Activated naive CD8-positive, alpha-beta T cell treated with anti-CD3 and anti-CD28 coated beads, Interleukin-2, amount 10 ng/mL, durations not matched to agents 7 days and 5 days (primary cell): Measurements from ENCODE around the gene PPP1R3G. TPM values are rescaled to one million over a fixed set of nuclear protein-coding genes. Genes with fewer than 3 reads are reported as not detected.

Source experiments
- ATAC-seq: fragments of 150-1000 bp; cut with Tn5 transposase; one replicate; pipeline ENCODE4 v1.10.0; 2021; ENCODE audit warnings: low read depth, moderate library complexity
- POLR2A ChIA-PET: fragments of 350-600 bp; sonication (Branson Sonifier 250); formaldehyde crosslinking; loops from one replicate; lab custom pipeline; 2021; ENCODE audit warnings: antibody characterized with exemption; lab: Charles Lee
- DNase-seq: peaks from one replicate; pipeline ENCODE4 v3.0.0; 2021
- H3K27ac Mint-ChIP-seq: one replicate; pipeline ENCODE4 v1.8.0; 2022; ENCODE audit warnings: mild to moderate bottlenecking, mixed read lengths
- H3K27me3 Mint-ChIP-seq: one replicate; pipeline ENCODE4 v1.8.0; 2022; ENCODE audit warnings: mild to moderate bottlenecking, moderate library complexity, mixed read lengths
- H3K36me3 Mint-ChIP-seq: one replicate; pipeline ENCODE4 v1.8.0; 2021; ENCODE audit warnings: mild to moderate bottlenecking, mixed read lengths
- H3K4me1 Mint-ChIP-seq: one replicate; pipeline ENCODE4 v1.8.0; 2021; ENCODE audit warnings: mixed read lengths
- H3K4me3 Mint-ChIP-seq: one replicate; pipeline ENCODE4 v1.8.0; 2022; ENCODE audit warnings: mild to moderate bottlenecking, moderate library complexity, mixed read lengths
- H3K9me3 Mint-ChIP-seq: one replicate; pipeline ENCODE4 v1.8.0; 2021; ENCODE audit warnings: mixed read lengths
- total RNA-seq, 2 experiments: library from RNA; stranded (reverse); gene quantifications; one replicate each; pipeline ENCODE4 v1.2.3, GENCODE V29; 2021

The PPP1R3G gene
- total RNA-seq, 2 experiments from 2014 or later: 0.11 to 0.17 TPM

DNA sequence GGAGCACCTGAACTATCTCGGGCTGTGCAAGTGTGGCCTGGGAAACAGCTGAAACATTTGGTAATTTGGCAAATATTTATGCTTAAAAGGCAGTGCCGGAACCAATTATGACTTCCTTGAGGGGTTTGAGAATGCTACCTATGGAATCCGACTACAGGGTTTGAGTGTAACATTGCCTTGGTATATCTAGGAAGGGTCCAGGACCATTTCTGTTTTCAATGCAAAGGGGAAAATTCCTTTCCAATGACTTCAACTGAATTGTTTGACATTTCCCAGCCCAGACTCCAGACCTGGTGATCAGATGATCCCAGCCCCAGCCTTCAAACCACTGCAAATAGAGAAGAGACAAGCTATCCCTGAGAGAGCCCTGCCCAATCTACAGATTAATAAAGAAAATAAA is 4.6 kb upstream of the PPP1R3G start:
- Mint-ChIP-seq H3K36me3 (no peaks in the 10 kb centered on the region), H3K27me3 (peaks cover 34% of the 10 kb centered on the region), H3K27ac (no peak overlapping the region), H3K4me3 (no peak overlapping the region), H3K4me1 (peaks cover 2% of the 10 kb centered on the region), H3K9me3 (no peaks in the 10 kb centered on the region)
- DNase-seq: no peak
- ATAC-seq: no peak
- POLR2A ChIA-PET: no interaction called here

DNA sequence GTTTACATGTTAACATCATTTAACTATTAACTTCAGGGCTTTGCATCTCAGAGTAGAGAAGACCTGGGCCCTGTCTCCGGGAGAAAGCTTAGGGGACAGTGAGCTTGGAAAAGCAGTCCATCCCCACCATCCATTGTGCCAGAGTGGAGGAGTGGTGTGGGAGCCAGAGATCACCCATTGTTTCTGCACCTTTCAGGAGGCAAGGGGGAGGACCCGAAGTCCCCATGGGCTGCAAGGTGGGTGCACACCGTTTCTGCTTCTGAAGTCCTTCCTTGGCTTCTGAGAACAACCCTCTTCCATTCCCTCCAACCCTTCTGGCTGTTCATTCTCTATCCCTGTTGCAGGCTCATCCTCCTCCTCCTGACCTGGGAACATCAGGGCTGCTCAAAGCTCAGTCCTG is 4.0 kb upstream of the PPP1R3G start:
- POLR2A ChIA-PET: no interaction called here
- H3K36me3 Mint-ChIP-seq: no peaks in the 10 kb centered on the region
- no peak overlapping the region for H3K4me3 Mint-ChIP-seq
- DNase-seq (no peak), ATAC-seq (no peak)
- H3K27ac Mint-ChIP-seq: no peak overlapping the region
- peaks cover 36% of the 10 kb centered on the region for H3K27me3 Mint-ChIP-seq
- peaks cover 2% of the 10 kb centered on the region for H3K4me1 Mint-ChIP-seq
- H3K9me3 Mint-ChIP-seq: no peaks in the 10 kb centered on the region

DNA sequence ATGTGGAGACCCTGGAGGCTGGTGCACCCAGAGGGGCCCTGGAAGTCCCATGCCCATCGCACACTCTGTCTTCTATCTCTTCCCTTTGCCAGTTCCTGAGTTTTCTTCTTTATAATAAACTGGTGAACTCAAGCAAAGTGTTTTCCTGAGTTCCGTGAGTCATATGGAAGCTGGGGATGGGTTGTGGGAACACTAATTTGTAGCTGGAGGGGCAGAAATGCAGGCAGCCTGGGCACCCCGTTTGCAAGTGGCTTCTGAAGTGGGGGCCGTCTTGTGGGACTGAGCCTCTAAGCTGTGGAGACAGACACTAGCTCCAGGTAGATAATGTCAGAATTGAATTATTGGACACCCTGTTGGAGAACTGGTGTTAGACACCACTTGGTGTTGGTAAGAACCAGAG is 3.2 kb upstream of the PPP1R3G start:
- DNase-seq: no peak
- Mint-ChIP-seq H3K9me3 (no peaks in the 10 kb centered on the region), H3K36me3 (no peaks in the 10 kb centered on the region), H3K27me3 (peaks cover 43% of the 10 kb centered on the region), H3K4me1 (peaks cover 2% of the 10 kb centered on the region), H3K27ac (no peak overlapping the region), H3K4me3 (no peak overlapping the region)
- POLR2A ChIA-PET: no interaction called here
- ATAC-seq: no peak

DNA sequence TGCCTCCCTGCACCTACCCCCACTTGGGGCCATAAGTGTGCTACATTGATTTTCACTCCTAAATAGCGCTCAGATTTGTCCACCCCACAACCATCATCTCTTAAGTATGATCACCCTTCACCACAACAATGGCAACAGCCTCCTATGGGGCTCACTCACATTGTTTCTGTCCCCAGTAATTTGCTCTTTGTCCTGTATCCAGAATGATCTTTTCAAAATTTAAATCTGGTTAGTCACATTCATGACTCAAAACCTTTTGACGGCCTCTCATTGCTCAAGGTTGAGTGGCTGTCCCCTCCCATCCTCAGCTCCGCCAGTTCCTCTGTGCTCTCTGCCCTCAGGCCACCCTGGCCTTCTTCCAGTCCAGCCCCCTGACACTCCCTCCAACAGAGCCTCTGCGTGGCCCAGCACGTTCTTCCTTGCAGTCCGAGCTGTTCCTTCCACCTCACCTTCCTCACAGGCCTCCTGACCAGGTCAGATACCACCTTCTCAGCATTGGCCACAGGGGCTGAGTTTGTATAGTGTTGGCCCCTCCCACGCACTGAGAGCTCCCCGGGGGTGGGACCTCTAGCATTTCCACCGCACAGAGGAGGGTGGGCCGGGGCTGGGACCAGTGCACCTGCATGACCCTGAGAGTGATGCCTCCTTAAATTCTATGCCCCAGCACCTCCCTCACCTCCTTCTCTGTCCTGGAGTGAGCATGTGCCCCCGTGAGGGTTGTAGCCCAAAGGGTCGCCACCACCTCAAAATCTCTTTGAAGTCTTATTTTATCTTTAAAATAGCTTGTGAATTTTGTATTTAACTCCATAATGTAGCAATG is 2.4 kb upstream of the PPP1R3G start:
- no peak for ATAC-seq
- H3K27ac Mint-ChIP-seq: no peak overlapping the region

DNA sequence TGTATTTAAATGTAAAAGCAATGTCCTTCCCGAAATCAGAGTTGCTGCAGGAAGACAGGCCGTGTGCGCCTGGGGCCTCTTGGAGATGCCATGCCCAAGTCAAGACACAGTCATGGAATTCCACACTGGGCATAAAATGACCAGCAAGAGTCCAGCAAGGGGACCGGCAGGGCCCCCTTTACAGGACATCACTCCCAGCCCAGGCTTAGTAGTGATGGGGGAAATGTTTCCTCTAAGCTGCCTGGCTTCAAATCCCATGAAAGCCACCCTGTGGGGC is 1.9 kb upstream of the PPP1R3G start:
- POLR2A ChIA-PET: no interaction called here
- no peak for DNase-seq
- Mint-ChIP-seq H3K36me3 (no peaks in the 10 kb centered on the region), H3K4me3 (no peak overlapping the region), H3K9me3 (no peaks in the 10 kb centered on the region), H3K27me3 (peaks cover 54% of the 10 kb centered on the region), H3K27ac (no peak overlapping the region), H3K4me1 (peaks cover 2% of the 10 kb centered on the region)
- ATAC-seq: no peak

More for the DNA sequence above, 2.4 kb upstream of the PPP1R3G start:
- POLR2A ChIA-PET: no interaction called here
- no peaks in the 10 kb centered on the region for H3K36me3 Mint-ChIP-seq
- DNase-seq: no peak
- H3K4me3 Mint-ChIP-seq: no peak overlapping the region
- peaks cover 51% of the 10 kb centered on the region for H3K27me3 Mint-ChIP-seq
- H3K4me1 Mint-ChIP-seq: peaks cover 2% of the 10 kb centered on the region
- no peaks in the 10 kb centered on the region for H3K9me3 Mint-ChIP-seq

DNA sequence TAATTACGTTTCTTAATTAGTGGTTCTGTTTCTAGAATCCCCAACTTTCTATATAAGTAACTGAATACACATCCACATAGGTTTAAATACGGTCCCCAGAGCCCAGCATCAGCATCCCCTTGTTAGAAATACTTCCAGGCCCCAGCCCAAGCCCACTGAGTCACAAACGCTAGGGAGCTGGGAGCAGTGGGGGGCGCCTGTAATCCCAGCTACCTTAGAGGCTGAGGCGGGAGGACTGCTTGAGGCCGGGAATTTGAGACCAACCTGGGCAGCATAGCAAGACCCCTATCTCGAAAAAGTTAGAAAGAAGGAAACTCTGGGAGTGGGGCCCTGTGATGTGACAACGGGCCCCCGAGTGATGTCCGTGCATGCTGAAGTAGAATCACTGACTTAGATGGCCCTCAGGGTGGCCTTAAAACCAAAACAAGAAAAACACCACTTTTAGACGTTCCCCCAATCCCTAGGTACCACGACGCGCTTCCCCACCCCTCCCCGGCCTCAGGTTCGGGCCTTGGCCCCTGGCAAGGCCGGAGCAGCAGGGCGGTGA is 1.3 kb upstream of the PPP1R3G start:
- no peak overlapping the region for H3K27ac Mint-ChIP-seq
- ATAC-seq (no peak), DNase-seq (no peak)
- H3K9me3 Mint-ChIP-seq: no peaks in the 10 kb centered on the region
- H3K36me3 Mint-ChIP-seq: no peaks in the 10 kb centered on the region
- POLR2A ChIA-PET: no interaction called here
- H3K27me3 Mint-ChIP-seq: peaks cover 59% of the 10 kb centered on the region
- H3K4me3 Mint-ChIP-seq: peak overlapping the region; percentile 62
- peaks cover 2% of the 10 kb centered on the region for H3K4me1 Mint-ChIP-seq

DNA sequence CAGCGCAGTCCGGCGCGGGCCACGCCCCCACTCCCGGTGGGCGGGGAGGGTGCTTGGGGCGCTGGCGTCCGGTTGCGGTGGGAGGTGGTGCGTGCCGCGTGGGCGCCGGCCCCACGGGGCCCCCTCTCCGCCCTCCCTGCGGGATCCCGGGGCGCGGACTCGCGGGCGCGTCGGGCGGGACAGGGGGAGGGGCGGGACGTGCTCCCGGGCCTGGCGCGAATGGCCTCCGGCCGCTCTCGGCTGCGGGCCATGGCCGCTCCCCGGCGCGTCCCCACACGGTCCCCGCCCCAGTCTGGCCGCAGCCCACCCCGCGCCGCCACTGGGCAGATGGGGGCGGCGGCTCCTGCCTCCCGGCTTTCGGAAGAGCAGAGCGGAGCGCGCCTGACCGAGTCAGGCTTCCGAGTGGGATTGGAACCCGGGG is 771 bp upstream of the PPP1R3G start:
- H3K9me3 Mint-ChIP-seq: no peaks in the 10 kb centered on the region
- peaks cover 60% of the 10 kb centered on the region for H3K27me3 Mint-ChIP-seq
- H3K36me3 Mint-ChIP-seq: no peaks in the 10 kb centered on the region
- H3K27ac Mint-ChIP-seq: no peak overlapping the region
- peaks cover 2% of the 10 kb centered on the region for H3K4me1 Mint-ChIP-seq
- DNase-seq (peak; percentile 36), ATAC-seq (no peak)
- peak overlapping the region; percentile 83 for H3K4me3 Mint-ChIP-seq
- POLR2A ChIA-PET: no interaction called here

DNA sequence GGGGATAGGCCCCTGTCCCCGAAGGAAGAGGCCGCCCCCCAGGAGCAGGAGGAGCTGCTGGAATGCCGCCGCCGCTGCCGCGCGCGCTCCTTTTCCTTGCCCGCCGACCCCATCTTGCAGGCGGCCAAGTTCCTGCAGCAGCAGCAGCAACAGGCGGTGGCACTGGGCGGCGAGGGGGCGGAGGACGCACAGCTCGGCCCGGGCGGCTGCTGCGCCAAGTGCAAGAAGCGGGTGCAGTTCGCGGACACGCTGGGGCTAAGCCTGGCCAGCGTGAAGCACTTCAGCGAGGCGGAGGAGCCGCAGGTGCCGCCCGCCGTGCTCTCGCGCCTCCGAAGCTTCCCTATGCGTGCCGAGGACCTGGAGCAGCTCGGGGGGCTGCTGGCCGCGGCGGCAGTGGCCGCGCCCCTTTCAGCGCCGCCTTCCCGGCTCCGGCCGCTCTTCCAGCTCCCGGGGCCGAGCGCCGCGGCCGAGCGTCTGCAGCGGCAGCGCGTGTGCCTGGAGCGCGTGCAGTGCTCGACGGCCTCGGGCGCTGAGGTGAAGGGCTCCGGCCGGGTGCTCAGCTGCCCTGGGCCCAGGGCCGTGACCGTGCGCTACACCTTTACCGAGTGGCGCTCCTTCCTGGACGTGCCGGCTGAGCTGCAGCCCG is 630 bp downstream of the PPP1R3G start:
- peak; percentile 53 for DNase-seq
- peaks cover 67% of the 10 kb centered on the region for H3K27me3 Mint-ChIP-seq
- peaks cover 4% of the 10 kb centered on the region for H3K4me1 Mint-ChIP-seq

DNA sequence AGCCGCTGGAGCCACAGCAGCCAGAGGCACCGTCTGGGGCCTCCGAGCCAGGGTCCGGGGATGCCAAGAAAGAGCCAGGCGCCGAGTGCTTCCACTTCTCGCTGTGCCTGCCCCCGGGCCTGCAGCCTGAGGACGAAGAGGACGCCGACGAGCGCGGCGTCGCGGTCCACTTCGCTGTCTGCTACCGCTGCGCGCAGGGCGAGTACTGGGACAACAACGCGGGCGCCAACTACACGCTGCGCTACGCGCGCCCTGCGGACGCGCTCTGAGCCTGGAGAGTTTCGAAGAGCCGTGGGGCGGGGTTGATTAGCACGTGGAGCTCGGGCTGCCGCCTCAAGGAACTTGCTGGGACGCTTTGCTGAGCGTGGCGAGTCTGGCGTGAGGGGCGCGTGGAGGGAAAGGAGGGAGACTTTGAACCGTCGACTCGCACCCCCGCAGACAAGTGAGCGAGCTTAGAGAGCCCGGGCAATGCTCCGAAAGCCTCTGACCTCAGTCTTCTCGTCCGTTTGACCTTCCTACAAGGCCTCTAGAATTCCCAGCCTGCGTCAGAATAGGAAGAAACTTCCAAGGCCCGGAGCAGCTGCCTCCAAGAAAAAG is 1.3 kb downstream of the PPP1R3G start:
- POLR2A ChIA-PET: no interaction called here
- Mint-ChIP-seq H3K27ac (no peak overlapping the region), H3K27me3 (peaks cover 68% of the 10 kb centered on the region), H3K4me1 (peaks cover 4% of the 10 kb centered on the region), H3K9me3 (no peaks in the 10 kb centered on the region), H3K4me3 (peak overlapping the region; percentile 13), H3K36me3 (no peaks in the 10 kb centered on the region)
- DNase-seq (peak; percentile 37), ATAC-seq (no peak)

More for the DNA sequence above, 630 bp downstream of the PPP1R3G start:
- H3K27ac Mint-ChIP-seq: no peak overlapping the region
- ATAC-seq: peak; percentile 40
- no peaks in the 10 kb centered on the region for H3K9me3 Mint-ChIP-seq
- H3K36me3 Mint-ChIP-seq: no peaks in the 10 kb centered on the region
- POLR2A ChIA-PET: no interaction called here
- H3K4me3 Mint-ChIP-seq: peak overlapping the region; percentile 47

DNA sequence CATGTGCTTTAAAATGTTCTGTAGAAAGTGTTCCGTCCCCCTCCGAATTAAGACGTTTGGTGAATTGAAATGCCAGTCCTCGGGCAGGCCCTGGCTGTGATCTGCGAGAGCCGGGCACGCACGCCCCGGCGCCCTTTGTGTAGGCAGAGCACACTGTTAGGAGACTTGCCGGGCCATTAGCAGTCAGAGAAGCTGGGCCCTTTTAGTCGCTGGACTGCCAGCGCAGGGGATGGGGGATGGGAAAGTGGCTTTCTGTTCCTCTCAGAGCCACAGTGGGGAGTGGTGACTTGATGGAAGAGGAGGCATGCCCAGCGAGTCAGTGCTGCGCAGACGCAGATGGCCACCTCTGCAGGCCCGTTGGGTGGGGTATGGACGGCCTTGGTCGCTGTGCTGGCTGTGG is 2.2 kb downstream of the PPP1R3G start:
- H3K9me3 Mint-ChIP-seq: no peaks in the 10 kb centered on the region
- H3K27me3 Mint-ChIP-seq: peaks cover 64% of the 10 kb centered on the region
- H3K4me3 Mint-ChIP-seq: no peak overlapping the region
- peaks cover 4% of the 10 kb centered on the region for H3K4me1 Mint-ChIP-seq
- H3K36me3 Mint-ChIP-seq: no peaks in the 10 kb centered on the region
- ATAC-seq: no peak
- DNase-seq: no peak
- POLR2A ChIA-PET: no interaction called here
- H3K27ac Mint-ChIP-seq: no peak overlapping the region

DNA sequence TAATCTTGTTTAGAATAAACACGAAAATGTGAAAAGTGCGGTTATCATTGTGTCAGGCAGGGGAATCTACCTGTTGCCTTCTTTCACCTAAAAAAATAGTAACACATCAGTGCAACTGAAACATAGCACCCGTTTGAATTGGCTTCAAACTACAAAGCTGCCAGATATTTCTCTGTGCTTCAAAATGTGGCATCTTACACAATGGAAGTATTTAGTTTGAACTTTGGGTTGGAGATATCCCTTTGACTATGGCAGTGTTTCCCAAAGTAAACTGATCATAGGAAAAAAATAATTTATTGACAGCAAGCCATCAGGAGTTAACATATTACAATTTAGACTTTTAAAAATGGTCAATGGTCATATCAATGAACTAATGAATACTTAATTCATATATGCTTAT is 3.6 kb downstream of the PPP1R3G start:
- peaks cover 4% of the 10 kb centered on the region for H3K4me1 Mint-ChIP-seq
- no peaks in the 10 kb centered on the region for H3K36me3 Mint-ChIP-seq
- H3K27ac Mint-ChIP-seq: no peak overlapping the region
- DNase-seq: no peak
- POLR2A ChIA-PET: no interaction called here
- ATAC-seq: no peak
- H3K27me3 Mint-ChIP-seq: peaks cover 53% of the 10 kb centered on the region
- H3K4me3 Mint-ChIP-seq: no peak overlapping the region
- no peaks in the 10 kb centered on the region for H3K9me3 Mint-ChIP-seq

DNA sequence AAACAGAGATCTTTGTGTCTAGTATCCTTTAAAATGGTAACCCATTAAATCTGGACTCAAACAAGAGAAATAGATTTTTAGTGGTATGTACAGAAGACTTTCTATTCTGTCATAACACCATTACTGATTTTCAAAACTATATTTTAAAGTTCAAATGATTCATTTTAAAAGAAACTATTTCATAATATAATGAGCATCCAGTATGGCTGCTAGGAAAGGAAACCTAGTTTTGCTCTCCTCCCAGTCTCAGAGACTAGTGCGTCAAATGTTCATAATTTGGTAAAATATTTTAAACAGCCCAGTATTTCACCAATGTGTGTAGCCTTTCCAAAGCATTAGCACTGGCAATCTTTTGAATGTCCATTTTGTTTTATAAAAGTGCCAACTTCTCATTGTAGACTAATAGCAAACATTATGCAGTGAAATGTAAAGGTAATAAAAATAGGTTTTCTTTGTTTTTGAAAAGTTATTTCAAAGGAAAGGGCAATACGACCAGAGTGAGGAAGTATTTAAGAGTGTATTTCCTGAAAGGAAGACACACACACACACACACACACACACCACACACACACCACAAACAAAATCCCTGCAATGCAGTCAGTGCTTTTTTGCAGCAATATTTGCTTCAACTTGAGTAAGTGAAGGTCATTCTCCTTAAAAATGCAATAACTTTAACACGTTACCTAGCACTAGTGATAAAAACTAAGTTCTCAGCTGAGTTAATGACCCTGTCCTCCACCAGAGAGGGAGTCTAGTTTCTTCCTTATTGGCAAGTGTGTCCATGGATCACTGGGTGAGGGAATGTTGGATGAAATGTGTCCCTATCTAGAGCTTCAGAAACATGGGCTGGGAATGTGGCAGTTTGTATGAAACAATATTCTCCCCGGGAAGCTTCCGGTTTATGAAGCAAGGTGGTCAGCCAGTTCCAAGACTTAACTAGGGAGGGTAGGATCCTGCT is 4.6 kb downstream of the PPP1R3G start:
- DNase-seq (no peak), ATAC-seq (no peak)
- Mint-ChIP-seq H3K4me1 (peaks cover 4% of the 10 kb centered on the region), H3K9me3 (no peaks in the 10 kb centered on the region), H3K27me3 (peaks cover 50% of the 10 kb centered on the region), H3K36me3 (no peaks in the 10 kb centered on the region), H3K27ac (no peak overlapping the region), H3K4me3 (no peak overlapping the region)
- POLR2A ChIA-PET: no interaction called here

DNA sequence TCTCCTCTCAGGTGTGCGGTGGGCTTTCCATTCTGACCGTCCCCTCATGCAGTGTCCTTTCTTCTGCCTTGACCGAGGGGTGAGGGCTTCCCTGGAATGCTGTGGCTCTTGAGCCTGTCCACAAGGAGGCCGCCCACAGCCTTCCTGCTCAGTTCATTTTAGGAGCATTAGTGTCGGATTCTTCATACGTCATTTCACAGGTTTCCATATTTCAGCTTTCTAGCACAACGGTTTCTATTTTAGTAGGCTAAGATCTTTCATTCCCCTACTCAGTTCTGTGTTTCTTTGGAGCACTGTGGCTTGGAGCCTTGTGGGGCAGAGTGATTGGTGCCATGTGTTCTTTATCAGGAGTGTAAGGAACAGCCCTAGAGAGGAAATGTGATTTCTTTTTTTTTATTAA is 5.5 kb downstream of the PPP1R3G start:
- H3K4me3 Mint-ChIP-seq: no peak overlapping the region
- POLR2A ChIA-PET: no interaction called here
- DNase-seq: no peak
- H3K27ac Mint-ChIP-seq: no peak overlapping the region
- no peaks in the 10 kb centered on the region for H3K36me3 Mint-ChIP-seq
- no peak for ATAC-seq
- H3K27me3 Mint-ChIP-seq: peaks cover 49% of the 10 kb centered on the region
- no peaks in the 10 kb centered on the region for H3K9me3 Mint-ChIP-seq
- H3K4me1 Mint-ChIP-seq: peaks cover 3% of the 10 kb centered on the region
